HG03558 (cell line): ENCODE data around the gene CLASP1.
"Not testable (repeated sequence)": the region's sequence is repeated elsewhere in the genome, so short reads cannot be mapped to it uniquely, and the experiment has no call there.

Experiments
- ATAC-seq: cut with Tn5 transposase; IDR thresholded peaks from one replicate; pipeline ENCODE4 v1.9.1; 2021; ENCODE audit warnings: moderate number of reproducible peaks; ENCODE audit not compliant: unreplicated experiment; ENCODE audit errors: extremely low read depth

CLASP1 gene

DNA sequence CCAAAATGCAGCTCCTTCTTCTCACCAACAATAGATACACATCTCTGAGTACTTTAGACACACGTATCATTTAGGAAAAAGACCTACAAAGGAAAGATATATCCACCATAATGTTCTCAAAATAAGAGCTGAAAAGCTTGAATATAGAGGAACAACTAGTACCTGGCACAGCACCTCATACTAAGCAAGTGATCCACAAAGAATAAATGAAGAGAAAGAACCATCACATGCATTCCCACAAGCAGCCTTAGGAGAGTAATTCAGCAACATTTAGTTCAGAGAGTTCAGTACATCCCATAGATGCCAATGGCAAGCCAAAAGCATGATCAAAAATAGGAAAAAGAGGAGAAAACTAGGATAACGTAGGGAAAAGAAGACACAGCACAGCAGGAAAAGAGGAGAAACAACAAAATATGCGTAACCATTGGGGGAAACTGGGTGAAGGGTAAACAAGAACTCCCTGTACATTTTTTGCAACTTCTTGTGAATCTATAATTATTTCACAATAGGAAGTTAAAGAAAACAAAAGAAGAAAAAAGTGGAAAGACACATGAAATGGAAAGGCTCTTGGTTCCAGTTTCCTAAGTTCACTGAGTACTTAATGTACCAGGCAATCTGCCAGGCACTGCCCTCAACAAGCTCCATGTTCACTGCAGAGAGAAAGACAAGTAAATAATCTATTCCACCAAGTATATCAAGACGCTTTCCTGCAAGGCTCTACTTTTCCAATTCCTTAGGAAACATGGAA lies 22.3 kb downstream of the CLASP1 start:
- ATAC-seq: no peak

DNA sequence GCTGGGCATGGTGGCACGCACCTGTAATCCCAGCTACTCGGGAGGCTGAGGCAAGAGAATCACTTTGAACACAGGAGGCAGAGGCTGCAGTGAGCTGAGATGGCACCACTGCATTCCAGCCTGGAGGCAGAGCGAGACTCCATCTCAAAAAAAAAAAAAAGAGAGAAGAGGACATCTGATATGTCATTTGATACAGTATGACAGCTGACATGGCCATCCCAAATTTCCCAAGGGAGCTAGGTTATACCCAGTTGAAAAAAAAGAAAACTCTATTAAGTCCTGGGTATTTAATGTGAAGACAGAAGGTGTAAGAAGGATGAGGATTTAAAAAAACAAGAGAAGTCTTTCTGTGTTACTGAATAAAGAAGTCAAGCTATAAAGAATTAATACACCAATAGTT lies 23.3 kb downstream of the CLASP1 start:
- no peak for ATAC-seq

DNA sequence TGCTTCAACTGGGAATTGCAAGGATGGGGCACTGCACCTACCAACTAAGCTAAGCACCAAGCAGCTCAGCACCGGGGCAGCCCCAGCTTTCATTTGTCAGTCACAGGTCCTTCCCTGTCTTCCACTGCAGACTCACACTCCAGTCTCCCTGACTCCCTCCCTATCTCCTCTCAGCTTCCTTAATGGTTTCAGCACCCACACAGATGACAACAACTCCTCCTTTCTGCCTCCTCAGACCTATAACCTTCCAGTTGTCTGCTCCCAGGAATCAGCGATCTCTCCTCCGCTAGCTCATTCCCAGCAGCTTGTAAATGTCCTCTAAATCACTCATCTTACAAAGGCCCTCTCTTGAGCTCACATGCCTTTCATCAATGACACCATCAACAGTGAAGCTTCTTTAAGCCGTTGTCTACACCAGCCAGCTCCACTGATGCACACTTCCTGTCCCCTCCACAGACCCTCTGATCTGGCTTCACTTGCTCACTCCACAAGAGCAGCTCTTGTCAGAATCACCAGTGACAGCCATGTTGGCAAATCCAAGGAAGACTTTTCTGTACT lies 32.1 kb downstream of the CLASP1 start:
- no peak for ATAC-seq

DNA sequence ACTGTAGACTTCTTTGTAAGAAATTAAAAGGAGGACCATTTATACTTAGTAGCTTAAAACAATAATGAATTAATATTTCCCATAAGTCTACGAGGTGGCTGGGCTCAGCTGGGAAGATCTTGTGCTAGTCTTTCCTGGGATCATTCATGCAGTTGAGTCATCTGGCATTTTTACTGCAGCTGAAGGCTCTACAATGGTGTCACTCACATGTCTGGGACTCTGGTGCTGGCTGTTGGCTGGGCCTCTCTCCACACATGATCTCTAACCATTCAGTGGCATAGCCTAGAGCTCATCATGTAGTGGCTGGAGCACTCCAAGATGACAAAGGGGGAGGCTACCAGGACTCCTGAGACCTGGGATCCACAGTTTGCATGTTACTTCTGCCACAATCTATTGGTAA lies 35.5 kb downstream of the CLASP1 start:
- no peak for ATAC-seq

DNA sequence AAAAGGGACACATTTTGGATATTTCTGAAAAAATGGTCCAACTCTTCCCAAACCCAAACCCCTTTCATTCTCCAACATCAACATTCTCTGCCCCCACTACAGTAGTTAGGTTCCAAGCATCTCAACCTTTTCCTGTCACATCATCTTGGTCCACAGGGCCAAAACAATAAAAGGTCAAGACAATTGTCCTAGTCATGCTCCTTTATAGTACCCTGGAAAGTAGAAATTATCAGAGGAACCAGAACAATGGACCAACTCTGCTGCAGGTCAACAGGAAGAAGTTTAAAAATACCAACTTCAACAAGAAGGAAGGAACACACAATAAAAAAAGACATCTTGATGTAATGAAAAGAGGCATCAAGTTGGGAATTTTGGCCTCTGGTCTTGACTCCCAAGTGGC lies 36.1 kb downstream of the CLASP1 start:
- no peak for ATAC-seq

DNA sequence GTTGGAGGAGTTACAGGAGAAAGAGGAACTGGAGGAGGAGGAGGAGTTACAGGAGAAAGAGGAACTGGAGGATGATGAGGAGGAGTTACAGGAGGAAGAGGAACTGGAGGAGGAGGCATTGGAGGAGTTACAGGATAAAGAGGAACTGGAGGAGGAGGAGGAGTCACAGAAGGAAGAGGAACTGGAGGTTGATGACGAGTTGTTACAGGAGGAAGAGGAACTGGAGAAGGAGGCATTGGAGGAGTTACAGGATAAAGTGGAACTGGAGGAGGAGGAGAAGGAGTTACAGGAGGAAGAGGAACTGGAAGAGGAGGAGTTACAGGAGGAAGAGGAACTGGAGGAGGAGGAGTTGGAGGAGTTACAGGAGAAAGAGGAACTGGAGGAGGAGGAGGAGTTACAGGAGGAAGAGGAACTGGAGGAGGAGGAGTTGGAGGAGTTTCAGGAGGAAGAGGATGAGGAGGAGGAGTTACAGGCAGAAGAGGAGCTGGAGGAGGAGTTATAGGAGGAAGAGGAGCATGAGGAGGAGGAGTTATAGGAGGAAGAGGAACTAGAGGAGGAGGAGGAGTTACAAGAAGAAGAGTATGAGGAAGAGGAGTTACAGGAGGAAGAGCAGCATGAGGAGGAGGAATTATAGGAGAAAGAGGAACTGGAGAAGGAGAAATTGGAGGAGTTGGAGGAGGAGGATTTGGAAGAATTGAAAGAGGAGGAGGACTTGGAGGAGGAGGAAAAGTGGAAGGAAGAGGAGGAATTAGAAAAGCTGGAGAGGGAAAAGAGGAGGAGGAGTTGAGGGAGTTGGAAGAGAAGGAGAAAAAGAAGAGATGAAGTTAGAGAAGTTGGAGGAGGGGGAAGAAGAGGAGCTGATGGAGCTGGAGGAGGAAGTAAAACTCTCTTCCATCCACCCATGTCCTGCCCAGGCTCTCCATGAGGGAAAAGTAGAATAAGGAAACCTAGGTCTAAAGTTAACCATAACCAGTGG lies 37.2 kb downstream of the CLASP1 start:
- no peak for ATAC-seq

DNA sequence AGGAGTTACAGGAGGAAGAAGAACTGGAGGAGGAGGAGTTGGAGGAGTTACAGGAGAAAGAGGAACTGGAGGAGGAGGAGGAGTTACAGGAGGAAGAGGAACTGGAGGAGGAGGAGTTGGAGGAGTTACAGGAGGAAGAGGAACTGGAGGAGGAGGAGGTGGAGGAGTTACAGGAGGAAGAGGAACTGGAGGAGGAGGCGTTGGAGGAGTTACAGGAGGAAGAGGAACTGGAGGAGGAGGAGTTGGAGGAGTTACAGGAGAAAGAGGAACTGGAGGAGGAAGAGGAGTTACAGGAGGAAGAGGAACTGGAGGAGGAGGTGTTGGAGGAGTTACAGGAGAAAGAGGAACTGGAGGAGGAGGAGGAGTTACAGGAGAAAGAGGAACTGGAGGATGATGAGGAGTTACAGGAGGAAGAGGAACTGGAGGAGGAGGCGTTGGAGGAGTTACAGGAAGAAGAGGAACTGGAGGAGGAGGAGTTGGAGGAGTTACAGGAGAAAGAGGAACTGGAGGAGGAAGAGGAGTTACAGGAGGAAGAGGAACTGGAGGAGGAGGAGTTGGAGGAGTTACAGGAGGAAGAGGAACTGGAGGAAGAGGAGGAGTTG lies 38.1 kb downstream of the CLASP1 start:
- ATAC-seq: not testable (repeated sequence)

DNA sequence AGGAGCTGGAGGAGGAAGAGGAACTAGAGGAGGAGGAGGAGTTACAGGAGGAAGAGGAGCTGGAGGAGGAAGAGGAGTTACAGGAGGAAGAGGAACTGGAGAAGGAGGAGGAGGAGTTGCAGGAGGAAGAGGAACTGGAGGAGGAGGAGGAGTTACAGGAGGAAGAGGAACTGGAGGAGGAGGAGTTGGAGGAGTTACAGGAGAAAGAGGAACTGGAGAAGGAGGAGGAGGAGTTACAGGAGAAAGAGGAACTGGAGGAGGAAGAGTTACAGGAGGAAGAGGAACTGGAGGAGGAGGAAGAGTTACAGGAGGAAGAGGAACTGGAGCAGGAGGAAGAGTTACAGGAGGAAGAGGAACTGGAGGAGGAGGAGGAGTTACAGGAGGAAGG lies 38.8 kb downstream of the CLASP1 start:
- not testable (repeated sequence) for ATAC-seq

DNA sequence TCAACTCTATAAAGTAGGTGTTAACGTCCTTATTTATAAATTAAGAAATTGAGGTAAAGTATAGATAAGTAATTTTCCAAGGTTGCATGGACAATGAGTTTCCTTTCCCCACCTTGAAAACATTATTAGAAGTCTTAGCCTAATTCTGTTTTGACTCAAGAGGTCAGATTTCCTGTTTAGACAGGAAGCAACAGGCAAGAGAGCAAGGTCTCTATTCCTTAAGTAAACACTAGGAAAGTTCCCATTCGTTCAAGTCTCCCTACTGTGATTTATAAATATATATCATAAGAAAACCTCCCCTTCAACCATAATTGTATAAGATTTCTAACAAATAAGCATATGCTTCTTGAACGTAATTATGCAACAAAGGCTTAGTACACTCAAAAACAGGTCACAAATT lies 40.3 kb downstream of the CLASP1 start:
- no peak for ATAC-seq

DNA sequence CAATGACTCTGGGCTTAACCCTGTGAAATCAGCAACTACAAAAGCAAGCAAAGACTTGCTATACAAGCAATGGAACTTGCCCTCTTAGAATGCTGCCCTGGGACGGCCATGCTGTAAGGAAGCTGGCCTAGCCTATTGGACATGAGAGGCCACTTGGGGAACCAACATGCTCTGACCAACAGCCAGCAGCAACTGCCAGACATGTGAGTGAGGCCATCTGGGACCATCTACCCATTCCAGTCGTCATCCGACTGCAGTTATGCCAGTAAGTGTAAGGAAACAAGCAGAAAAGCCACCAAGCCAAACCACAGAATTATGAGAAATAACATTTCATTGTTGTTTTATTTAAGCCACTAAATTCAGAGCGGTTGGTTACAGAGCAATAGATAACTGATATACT lies 40.9 kb downstream of the CLASP1 start:
- ATAC-seq: no peak

DNA sequence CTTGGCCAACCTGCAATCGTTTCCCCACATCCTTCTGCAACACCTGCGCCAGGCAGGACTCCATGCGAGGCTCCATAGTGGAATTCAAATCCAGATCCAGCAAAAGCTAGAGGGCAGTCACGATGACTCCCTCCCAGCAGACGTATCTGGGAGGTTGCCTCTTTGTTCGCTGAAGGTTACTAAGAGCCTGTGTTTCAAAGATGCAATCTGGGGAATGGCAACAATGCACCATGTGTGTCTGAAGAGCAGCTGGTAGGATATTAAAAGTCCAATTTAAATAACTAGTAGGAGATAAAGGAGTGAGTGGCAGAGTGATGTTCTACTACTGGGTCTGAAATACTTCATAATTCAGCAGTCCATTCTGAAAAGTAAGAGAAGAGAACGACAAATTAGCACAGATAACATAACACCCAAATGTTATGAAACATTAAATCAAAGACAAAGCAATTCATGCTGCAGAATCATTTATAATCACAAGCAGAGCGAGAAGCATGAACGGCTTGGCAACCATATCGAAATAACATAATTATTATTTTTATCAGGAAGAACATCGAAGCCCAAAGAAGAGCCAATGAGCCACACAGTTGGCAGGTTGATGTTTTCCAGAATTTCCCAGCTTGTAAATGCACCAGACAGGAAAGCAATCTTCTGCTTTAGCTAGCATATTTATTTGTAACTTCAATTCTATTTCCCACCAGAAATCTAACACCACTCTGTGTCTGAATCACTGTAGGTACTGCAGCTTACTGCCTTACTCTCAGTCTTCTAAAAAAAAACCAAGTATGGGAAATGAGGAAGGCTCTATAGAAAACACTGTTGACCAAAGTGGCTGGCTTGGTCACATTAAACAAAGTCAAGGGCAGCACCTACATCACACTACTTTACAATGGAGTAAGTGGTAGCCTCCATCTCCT lies 43.2 kb downstream of the CLASP1 start:
- ATAC-seq: no peak

DNA sequence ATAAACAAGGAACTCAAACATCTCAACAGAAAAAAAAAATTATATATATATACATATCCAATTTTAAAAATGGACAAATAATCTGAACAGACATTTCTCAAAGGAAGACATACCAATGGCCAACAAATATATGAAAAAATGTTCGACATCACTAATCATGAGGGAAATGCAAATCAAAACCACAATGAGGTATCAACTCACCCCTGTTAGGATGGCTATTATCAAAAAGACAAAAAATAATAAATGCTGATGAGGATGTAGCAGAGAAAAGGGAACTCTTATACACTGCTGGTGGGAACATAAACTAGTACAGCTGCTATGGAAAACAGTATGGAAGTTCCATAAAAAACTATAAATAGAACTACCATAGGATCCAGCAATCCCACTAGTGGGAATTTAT lies 46.1 kb downstream of the CLASP1 start:
- no peak for ATAC-seq

DNA sequence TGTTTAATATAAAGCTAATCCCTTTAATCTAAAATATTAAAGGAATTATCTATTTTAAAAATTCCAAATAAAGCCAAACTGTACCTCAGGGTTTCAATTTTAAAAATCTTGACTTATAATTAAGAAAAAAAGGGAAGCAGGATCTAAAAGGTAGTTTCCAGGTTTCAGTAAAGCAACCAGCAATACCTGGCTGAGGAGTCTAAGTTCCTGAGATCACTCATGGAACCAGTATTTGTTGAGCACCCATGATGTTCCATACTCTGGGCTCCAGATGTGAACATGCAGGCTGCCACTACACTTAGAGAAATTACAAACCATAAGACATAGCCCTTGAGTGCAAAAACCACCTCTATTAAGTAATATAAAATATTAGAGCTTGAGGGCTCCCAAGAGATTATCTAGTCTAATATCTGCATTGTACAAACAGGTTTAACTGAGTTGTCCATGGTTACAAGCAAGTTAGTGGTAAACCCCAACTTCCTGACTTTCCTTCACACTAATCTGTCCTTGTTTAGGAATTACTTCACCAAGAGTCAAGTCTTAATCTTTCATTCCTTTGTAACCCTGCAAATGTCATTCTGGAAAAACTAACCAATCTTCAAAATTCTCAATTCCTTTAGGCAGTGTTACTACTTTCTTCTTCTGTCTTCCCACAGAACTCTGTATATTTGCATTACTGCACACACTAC lies 49.2 kb downstream of the CLASP1 start:
- ATAC-seq: peak; percentile 30

DNA sequence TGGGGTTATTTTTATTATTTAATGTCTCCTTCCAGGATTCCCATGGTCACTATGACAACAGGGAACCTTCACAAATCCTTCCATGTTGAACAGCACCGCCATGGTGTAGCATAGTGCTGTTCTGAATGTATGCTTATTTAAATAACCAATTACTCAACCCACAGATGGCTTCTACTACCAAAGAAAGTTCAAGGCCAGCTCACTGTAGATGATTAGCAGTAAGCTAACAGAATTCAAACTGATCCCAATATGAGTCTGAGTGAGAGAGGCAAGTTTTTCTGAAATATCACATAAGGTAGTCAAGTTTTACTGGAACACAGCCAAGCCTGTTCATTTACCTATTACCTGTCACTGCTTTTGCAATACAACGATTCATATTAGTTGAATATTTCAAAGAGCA lies 51.2 kb downstream of the CLASP1 start:
- no peak for ATAC-seq

DNA sequence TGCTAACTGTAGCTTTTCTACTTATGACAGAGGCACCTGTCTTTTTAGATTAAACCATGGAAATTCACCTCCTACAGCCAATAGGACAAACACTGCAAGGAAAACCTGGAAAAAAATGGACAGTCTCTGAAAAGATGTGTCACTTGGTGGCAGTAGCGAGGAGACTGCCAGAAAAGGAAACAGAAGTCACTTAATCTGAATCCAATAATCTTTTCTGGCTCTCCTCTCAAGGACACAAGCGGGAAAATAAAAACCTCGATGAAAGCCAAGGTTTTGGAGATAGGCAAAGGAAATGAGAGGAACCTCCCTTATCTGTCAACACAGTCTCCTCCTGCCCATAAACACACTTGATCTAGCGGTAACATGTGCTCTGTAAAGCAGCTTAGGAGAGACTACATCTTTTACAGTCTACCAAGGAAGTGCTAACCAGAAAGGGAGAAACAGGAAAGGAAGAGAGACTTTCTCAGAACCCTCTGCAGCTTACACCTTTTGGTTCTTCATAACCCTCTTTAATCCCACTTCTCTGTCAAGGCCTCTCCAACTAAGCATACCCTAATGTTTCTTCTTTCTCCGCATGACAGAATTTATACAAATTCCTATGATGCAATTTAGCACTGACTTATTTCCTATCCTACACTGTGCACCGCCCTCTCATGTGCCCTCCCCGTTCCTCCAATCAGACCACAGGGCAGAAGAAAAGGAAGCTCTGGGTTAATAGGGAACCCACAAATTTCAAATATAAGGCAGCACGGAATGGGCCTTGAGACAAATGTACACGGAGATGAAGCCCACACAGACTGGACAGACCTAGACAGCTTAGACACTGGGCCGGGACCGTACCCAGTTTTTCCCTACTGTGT lies 52.8 kb downstream of the CLASP1 start:
- peak; percentile 41 for ATAC-seq

DNA sequence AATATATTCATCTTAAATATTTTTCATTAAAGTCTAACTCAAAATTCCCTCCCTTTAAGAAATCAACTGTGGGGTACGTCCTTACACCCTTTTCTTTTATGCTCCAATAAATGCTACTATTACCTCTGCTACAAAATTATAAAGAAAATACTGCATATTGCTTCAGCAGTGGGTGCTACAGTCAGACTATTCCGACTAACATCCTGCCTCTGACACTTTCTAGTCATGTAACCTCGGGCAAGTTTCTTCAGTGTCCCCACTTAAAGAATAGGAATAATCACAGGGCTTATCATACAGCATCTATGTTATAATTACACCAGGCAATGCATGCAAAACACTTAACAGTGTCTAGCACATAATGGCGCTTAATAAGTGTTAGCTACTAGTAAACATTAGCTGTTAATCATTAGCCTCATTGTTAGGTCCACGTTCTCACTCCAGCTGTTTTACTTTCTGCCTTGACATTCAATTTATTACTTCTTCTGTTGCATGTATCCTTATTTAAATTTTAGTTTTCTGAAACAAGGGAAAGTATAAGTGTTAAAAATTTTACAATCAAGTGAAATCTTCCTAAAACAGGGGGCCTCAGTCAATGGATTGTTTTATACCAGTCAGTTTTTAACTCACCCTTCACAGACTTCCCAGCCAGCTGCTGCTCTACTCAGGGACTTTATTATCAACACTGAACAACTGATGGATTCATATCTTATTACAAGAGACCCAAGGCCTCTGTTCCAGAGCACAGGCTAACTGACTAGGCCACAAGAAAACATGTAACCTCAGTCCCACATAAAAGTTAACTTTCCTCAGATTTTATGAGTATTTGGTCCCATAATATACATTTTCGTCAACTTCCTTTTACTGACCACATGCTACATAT lies 54.0 kb downstream of the CLASP1 start:
- no peak for ATAC-seq

DNA sequence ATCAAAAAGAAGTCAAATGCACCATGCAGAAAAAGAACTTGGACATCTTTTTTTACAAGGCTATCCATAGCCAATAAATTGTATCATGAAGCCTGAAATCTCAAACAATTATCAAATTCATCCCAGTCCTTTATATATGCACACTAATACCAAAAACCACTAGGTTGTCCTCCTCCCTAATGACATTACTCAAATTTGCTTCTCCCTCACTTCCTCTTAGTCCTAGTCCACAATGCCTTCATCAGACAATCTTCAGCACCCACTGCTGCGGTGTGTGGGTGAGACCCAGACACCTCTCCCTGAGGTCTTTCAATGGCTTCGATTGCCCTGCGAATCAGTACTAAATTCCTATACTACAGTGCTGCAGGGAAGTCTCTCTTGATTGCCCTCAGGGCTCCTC lies 58.1 kb downstream of the CLASP1 start:
- ATAC-seq: no peak
